Body of pancreas (tissue), 4 donors: ENCODE data around the gene IER5.

Source experiments
- POLR2A ChIP-seq, 3 donors: fragments of 450-650 bp; IDR thresholded peaks; one replicate each; pipeline ENCODE4 v1.6.1; 2016; ENCODE audit warnings: antibody characterized with exemption in 3 of 3, mild to moderate bottlenecking in 2 of 3
- TF ChIP-seq, protein P1 (sequence below), 7 experiments: fragments of 450-650 bp in 4 of 7; fragments of 200-600 bp in 3 of 7; sonication (generic) in 3 of 7; IDR thresholded peaks; one replicate each; pipeline ENCODE4 v1.5.1; 2016 to 2019; ENCODE audit warnings: antibody characterized with exemption in 7 of 7

GRCh38 chr1:181099152-181100014, 10.9 kb downstream of the IER5 start:
- TF ChIP-seq, protein P1, sequence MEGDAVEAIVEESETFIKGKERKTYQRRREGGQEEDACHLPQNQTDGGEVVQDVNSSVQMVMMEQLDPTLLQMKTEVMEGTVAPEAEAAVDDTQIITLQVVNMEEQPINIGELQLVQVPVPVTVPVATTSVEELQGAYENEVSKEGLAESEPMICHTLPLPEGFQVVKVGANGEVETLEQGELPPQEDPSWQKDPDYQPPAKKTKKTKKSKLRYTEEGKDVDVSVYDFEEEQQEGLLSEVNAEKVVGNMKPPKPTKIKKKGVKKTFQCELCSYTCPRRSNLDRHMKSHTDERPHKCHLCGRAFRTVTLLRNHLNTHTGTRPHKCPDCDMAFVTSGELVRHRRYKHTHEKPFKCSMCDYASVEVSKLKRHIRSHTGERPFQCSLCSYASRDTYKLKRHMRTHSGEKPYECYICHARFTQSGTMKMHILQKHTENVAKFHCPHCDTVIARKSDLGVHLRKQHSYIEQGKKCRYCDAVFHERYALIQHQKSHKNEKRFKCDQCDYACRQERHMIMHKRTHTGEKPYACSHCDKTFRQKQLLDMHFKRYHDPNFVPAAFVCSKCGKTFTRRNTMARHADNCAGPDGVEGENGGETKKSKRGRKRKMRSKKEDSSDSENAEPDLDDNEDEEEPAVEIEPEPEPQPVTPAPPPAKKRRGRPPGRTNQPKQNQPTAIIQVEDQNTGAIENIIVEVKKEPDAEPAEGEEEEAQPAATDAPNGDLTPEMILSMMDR (IDR thresholded peaks at IDR 0.05), result no peak
- TF ChIP-seq POLR2A (IDR thresholded peaks at IDR 0.05), result no peak
